T-cell (primary cell): Measurements from ENCODE around the gene ASB1. TPM values are rescaled to one million over a fixed set of nuclear protein-coding genes. Genes with fewer than 3 reads are reported as not detected.

Experiments
- ATAC-seq, 4 experiments: fragments of 200-7000 bp in 3 of 4; fragments of 150-1000 bp in 1 of 4; cut with Tn5 transposase; replicated peaks in 1 of 4; 1 replicate in 3 of 4; 2 replicates in 1 of 4; pipeline ENCODE4 v1.10.0; 2021; ENCODE audit warnings: moderate library complexity in 3 of 4, mild to moderate bottlenecking in 2 of 4, moderate number of reproducible peaks in 1 of 4
- CTCF ChIA-PET, 2 donors: fragments of 300-600 bp; sonication (Branson Sonifier 250); formaldehyde crosslinking; loops; one replicate each; lab custom pipeline; 2022; ENCODE audit warnings: antibody characterized with exemption in 2 of 2; lab: Charles Lee
- POLR2A ChIA-PET, 2 donors: fragments of 300-600 bp; sonication (Branson Sonifier 250); formaldehyde crosslinking; loops; one replicate each; lab custom pipeline; 2022; ENCODE audit warnings: antibody characterized with exemption in 2 of 2; lab: Charles Lee
- DNase-seq, 35 experiments: peaks; one replicate each; pipeline versions ENCODE4 v3.0.0 to v3.0.0-alpha.2; 2013 to 2023
- H3K27ac ChIP-seq: one replicate; pipeline ENCODE4 v1.5.1; 2013; ENCODE audit warnings: low read length
- H3K27me3 ChIP-seq, 2 experiments: replicated peaks in 1 of 2; 1 replicate in 1 of 2; 2 replicates in 1 of 2; pipeline versions ENCODE4 v1.6.1 to v1.7.0; 2013; ENCODE audit warnings: low read length in 1 of 2, mixed read lengths in 1 of 2; ENCODE audit not compliant: control insufficient read depth in 2 of 2, insufficient read depth in 2 of 2; ENCODE audit errors: extremely low read depth in 1 of 2
- H3K36me3 ChIP-seq, 2 donors: 1 replicate in 1 of 2; 2 replicates in 1 of 2; pipeline versions ENCODE4 v1.6.1 to v1.7.0; 2013; ENCODE audit warnings: low read length in 1 of 2; ENCODE audit not compliant: control insufficient read depth in 2 of 2, insufficient read depth in 1 of 2; ENCODE audit errors: extremely low read depth in 1 of 2
- H3K4me1 ChIP-seq, 2 experiments: 1 replicate in 1 of 2; 2 replicates in 1 of 2; pipeline versions ENCODE4 v1.6.1 to v1.7.0; 2013; ENCODE audit warnings: low read length in 2 of 2, mixed read lengths in 1 of 2; ENCODE audit not compliant: insufficient read depth in 2 of 2, control insufficient read depth in 1 of 2; ENCODE audit errors: extremely low read depth in 1 of 2
- H3K4me3 ChIP-seq, 2 donors: 1 replicate in 1 of 2; 2 replicates in 1 of 2; pipeline versions ENCODE4 v1.5.1 to v1.7.0; 2013; ENCODE audit warnings: mild to moderate bottlenecking in 2 of 2, low read length in 1 of 2, moderate library complexity in 1 of 2; ENCODE audit not compliant: control insufficient read depth in 1 of 2; ENCODE audit errors: extremely low read depth in 1 of 2
- H3K9me3 ChIP-seq: 2 replicates; pipeline ENCODE4 v1.7.0; 2013
- H3K27ac Mint-ChIP-seq, 2 donors: one replicate each; pipeline ENCODE4 v1.8.0; 2020 to 2021; ENCODE audit warnings: mild to moderate bottlenecking in 2 of 2, mixed read lengths in 2 of 2
- H3K27me3 Mint-ChIP-seq, 2 donors: one replicate each; pipeline ENCODE4 v1.8.0; 2021 to 2022; ENCODE audit warnings: mixed read lengths in 2 of 2
- H3K36me3 Mint-ChIP-seq: one replicate; pipeline ENCODE4 v1.8.0; 2021; ENCODE audit warnings: mixed read lengths
- H3K4me1 Mint-ChIP-seq, 3 donors: one replicate each; pipeline ENCODE4 v1.8.0; 2020 to 2022; ENCODE audit warnings: mixed read lengths in 3 of 3, mild to moderate bottlenecking in 1 of 3
- H3K4me3 Mint-ChIP-seq, 3 donors: one replicate each; pipeline ENCODE4 v1.8.0; 2020 to 2022; ENCODE audit warnings: mild to moderate bottlenecking in 3 of 3, mixed read lengths in 3 of 3, moderate library complexity in 3 of 3
- H3K9me3 Mint-ChIP-seq, 3 donors: one replicate each; pipeline ENCODE4 v1.8.0; 2020 to 2022; ENCODE audit warnings: mixed read lengths in 3 of 3
- WGBS: methylation state at CpG from one replicate; pipeline ENCODE4 v1.1.5; 2013; ENCODE audit warnings: missing lambda C conversion rate; ENCODE audit not compliant: insufficient coverage; 5-methylcytosine and 5-hydroxymethylcytosine counted together
- total RNA-seq, 35 experiments: library from RNA in 6 of 35; stranded (reverse) in 6 of 35; fragments of 120-200 nt in 1 of 35; gene quantifications; one replicate each; pipeline versions ENCODE4 v1.2.1 to v1.2.4 and lab custom pipeline; 2013 to 2026

The ASB1 gene
- total RNA-seq, 5 donors from 2014 or later (not counting 1 experiment from before 2014, with no cell fraction given) = 28.6 to 44.1 (median 42.3) TPM

DNA sequence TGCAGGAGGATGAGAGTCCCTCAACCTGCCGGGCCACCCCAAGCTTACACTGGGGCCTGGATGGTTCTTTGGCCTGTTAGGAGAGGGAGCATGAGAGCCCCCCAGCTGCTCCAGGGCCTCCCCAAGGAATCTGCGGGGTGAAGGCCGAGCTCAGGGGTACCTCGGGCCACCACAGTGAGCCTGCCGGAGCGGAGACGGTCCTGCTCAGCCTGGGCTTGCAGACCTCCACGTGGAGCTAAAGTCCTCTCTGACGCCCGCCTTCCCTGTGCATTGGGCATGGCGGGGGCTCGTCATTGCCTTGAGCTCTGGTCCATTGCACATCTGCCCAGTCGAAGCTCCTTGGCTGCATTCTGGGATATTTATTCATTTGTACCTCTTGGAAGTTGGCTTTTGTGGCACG, 62.7 kb downstream of the ASB1 start:
- H3K9me3 Mint-ChIP-seq = no peaks in the 10 kb centered on the region
- H3K27me3 Mint-ChIP-seq = no peaks in the 10 kb centered on the region
- peaks cover 14 to 27% (median 22%) of the 10 kb centered on the region in 3 donors for H3K4me1 Mint-ChIP-seq
- WGBS = 86% methylated on average over 9 of the region's 14 CpGs
- no peaks in the 10 kb centered on the region for H3K36me3 Mint-ChIP-seq
- ChIA-PET CTCF (no interaction called here), POLR2A (no interaction called here)
- H3K36me3 ChIP-seq = no peaks in the 10 kb centered on the region
- DNase-seq (no peak), ATAC-seq (no peak)
- H3K27ac Mint-ChIP-seq = no peak overlapping the region
- H3K9me3 ChIP-seq = no peaks in the 10 kb centered on the region
- peaks cover 18% of the 10 kb centered on the region in 2 experiments for H3K4me1 ChIP-seq
- H3K4me3 ChIP-seq = no peak overlapping the region
- H3K4me3 Mint-ChIP-seq = no peak overlapping the region
- H3K27me3 ChIP-seq = peaks cover 0 to 6% of the 10 kb centered on the region in 2 experiments
- no peak overlapping the region for H3K27ac ChIP-seq

GRCh38 chr2:238489896-238490295, 63.2 kb downstream of the ASB1 start:
- no peaks in the 10 kb centered on the region for H3K27me3 Mint-ChIP-seq
- Histone ChIP-seq H3K9me3 (no peaks in the 10 kb centered on the region), H3K4me3 (no peak overlapping the region), H3K27me3 (peaks cover 0 to 8% of the 10 kb centered on the region in 2 experiments), H3K27ac (no peak overlapping the region), H3K4me1 (peaks cover 22% of the 10 kb centered on the region in 2 experiments), H3K36me3 (no peaks in the 10 kb centered on the region)
- no peaks in the 10 kb centered on the region for H3K9me3 Mint-ChIP-seq
- no peaks in the 10 kb centered on the region for H3K36me3 Mint-ChIP-seq
- POLR2A ChIA-PET = no interaction called here
- H3K4me1 Mint-ChIP-seq = peaks cover 19 to 32% (median 26%) of the 10 kb centered on the region in 3 donors
- H3K27ac Mint-ChIP-seq = no peak overlapping the region
- DNase-seq (no peak), ATAC-seq (no peak)
- no peak overlapping the region for H3K4me3 Mint-ChIP-seq
- CTCF ChIA-PET = no interaction called here

GRCh38 chr2:238492840-238493239, 66.1 kb downstream of the ASB1 start:
- H3K27me3 ChIP-seq = peaks cover 0 to 15% of the 10 kb centered on the region in 2 experiments
- 69% methylated on average over 3 of the region's 5 CpGs for WGBS
- peak overlapping the region in 1 of 3 donors; percentile 69 for H3K4me3 Mint-ChIP-seq
- peaks cover 26 to 38% (median 30%) of the 10 kb centered on the region in 3 donors for H3K4me1 Mint-ChIP-seq
- H3K27me3 Mint-ChIP-seq = no peaks in the 10 kb centered on the region
- no peaks in the 10 kb centered on the region for H3K9me3 ChIP-seq
- peak overlapping the region; percentile 1 to 3 for H3K27ac Mint-ChIP-seq
- POLR2A ChIA-PET = no interaction called here
- no peak for DNase-seq
- no peaks in the 10 kb centered on the region for H3K36me3 ChIP-seq
- H3K4me3 ChIP-seq = no peak overlapping the region
- peaks cover 25 to 27% of the 10 kb centered on the region in 2 experiments for H3K4me1 ChIP-seq
- no peaks in the 10 kb centered on the region for H3K9me3 Mint-ChIP-seq
- H3K36me3 Mint-ChIP-seq = no peaks in the 10 kb centered on the region
- ATAC-seq = no peak
- no peak overlapping the region for H3K27ac ChIP-seq
- CTCF ChIA-PET = no interaction called here

DNA sequence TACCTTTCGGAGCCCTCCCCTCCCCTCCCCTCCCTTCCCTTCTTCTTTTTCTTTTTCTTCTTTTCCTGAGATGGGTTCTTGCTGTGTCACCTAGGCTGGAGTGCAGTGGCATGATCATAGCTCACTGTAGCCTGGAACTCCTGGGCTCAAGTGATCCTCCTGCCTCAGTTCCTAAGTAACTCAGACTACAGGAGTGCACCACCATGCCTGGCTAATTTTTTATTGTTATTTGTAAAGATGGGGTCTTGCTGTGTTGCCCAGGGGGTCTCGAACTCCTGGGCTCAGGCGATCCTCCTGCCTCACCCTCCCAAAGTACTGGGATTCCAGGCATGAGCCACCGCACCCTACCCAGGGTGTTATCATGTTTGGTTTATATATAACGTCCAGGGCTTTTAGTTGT, 66.7 kb downstream of the ASB1 start:
- no CpG with 5 or more reads among the region's 5 CpGs for WGBS
- CTCF ChIA-PET = no interaction called here
- peak overlapping the region in 1 of 2 donors; percentile 85 for H3K27ac Mint-ChIP-seq

GRCh38 chr2:238493880-238494572, 67.3 kb downstream of the ASB1 start:
- Mint-ChIP-seq H3K9me3 (no peaks in the 10 kb centered on the region), H3K27ac (peak overlapping the region; percentile 80 to 85), H3K4me1 (peaks cover 26 to 38% (median 30%) of the 10 kb centered on the region in 3 donors), H3K27me3 (no peaks in the 10 kb centered on the region), H3K4me3 (peak overlapping the region; percentile 10 to 69 (median 18)), H3K36me3 (no peaks in the 10 kb centered on the region)
- peak in 22 of 35 experiments; percentile 8 to 49 (median 20) for DNase-seq
- Histone ChIP-seq H3K4me1 (peaks cover 25 to 27% of the 10 kb centered on the region in 2 experiments), H3K4me3 (peak overlapping the region in 1 of 2 donors; percentile 7), H3K27ac (peak overlapping the region; percentile 47), H3K27me3 (peaks cover 0 to 19% of the 10 kb centered on the region in 2 experiments), H3K36me3 (no peaks in the 10 kb centered on the region), H3K9me3 (no peaks in the 10 kb centered on the region)
- POLR2A ChIA-PET = no interaction called here
- 18% methylated on average over 4 of the region's 18 CpGs for WGBS
- CTCF ChIA-PET = no interaction called here
- ATAC-seq = peak; percentile 80 to 95 (median 92)

More for the DNA sequence above, 66.7 kb downstream of the ASB1 start:
- Mint-ChIP-seq H3K4me3 (peak overlapping the region in 1 of 3 donors; percentile 69), H3K4me1 (peaks cover 26 to 38% (median 30%) of the 10 kb centered on the region in 3 donors), H3K27me3 (no peaks in the 10 kb centered on the region), H3K9me3 (no peaks in the 10 kb centered on the region), H3K36me3 (no peaks in the 10 kb centered on the region)
- DNase-seq = no peak
- Histone ChIP-seq H3K4me3 (no peak overlapping the region), H3K36me3 (no peaks in the 10 kb centered on the region), H3K27ac (no peak overlapping the region), H3K9me3 (no peaks in the 10 kb centered on the region), H3K4me1 (peaks cover 25 to 27% of the 10 kb centered on the region in 2 experiments), H3K27me3 (peaks cover 0 to 19% of the 10 kb centered on the region in 2 experiments)
- no peak for ATAC-seq
- POLR2A ChIA-PET = no interaction called here

- peaks cover 0 to 19% of the 10 kb centered on the region in 2 experiments for H3K27me3 ChIP-seq
- DNase-seq = no peak
- H3K4me1 ChIP-seq = peaks cover 25 to 27% of the 10 kb centered on the region in 2 experiments
- Mint-ChIP-seq H3K27ac (peak overlapping the region; percentile 80 to 85), H3K4me3 (peak overlapping the region; percentile 10 to 69 (median 18)), H3K4me1 (peaks cover 26 to 38% (median 30%) of the 10 kb centered on the region in 3 donors), H3K36me3 (no peaks in the 10 kb centered on the region), H3K27me3 (no peaks in the 10 kb centered on the region), H3K9me3 (no peaks in the 10 kb centered on the region)
- no peaks in the 10 kb centered on the region for H3K9me3 ChIP-seq
- ChIA-PET POLR2A (no interaction called here), CTCF (no interaction called here)
- no peak for ATAC-seq
- H3K4me3 ChIP-seq = peak overlapping the region in 1 of 2 donors; percentile 7
- 62% methylated on average over 13 of the region's 16 CpGs for WGBS
- no peaks in the 10 kb centered on the region for H3K36me3 ChIP-seq
- peak overlapping the region; percentile 47 for H3K27ac ChIP-seq
These were observed 67.8 kb downstream of the ASB1 start for GRCh38 chr2:238494573-238494961.
